GM21360 (cell line): ENCODE results near the gene KLHL1.

Experiments used
- ATAC-seq: cut with Tn5 transposase; IDR thresholded peaks from one replicate; pipeline ENCODE4 v1.9.1; 2021; ENCODE audit warnings: mild to moderate bottlenecking, moderate library complexity; ENCODE audit not compliant: unreplicated experiment

The KLHL1 gene

GRCh38 chr13:70016116-70016515, 92.1 kb downstream of the KLHL1 start:
- ATAC-seq: no peak

- no peak for ATAC-seq
Measured at GRCh38 chr13:70014337-70014736, 93.9 kb downstream of the KLHL1 start.

GRCh38 chr13:69999875-70000274, 108.4 kb downstream of the KLHL1 start:
- no peak for ATAC-seq

- no peak for ATAC-seq
Measured at GRCh38 chr13:69997061-69997460, 111.2 kb downstream of the KLHL1 start.

GRCh38 chr13:69980799-69981198, 127.5 kb downstream of the KLHL1 start:
- ATAC-seq: no peak

GRCh38 chr13:69975496-69975895, 132.8 kb downstream of the KLHL1 start:
- no peak for ATAC-seq

GRCh38 chr13:69970520-69970919, 137.7 kb downstream of the KLHL1 start:
- no peak for ATAC-seq

GRCh38 chr13:69959046-69959445, 149.2 kb downstream of the KLHL1 start:
- no peak for ATAC-seq

GRCh38 chr13:69956839-69957238, 151.4 kb downstream of the KLHL1 start:
- no peak for ATAC-seq

GRCh38 chr13:69956349-69956748, 151.9 kb downstream of the KLHL1 start:
- no peak for ATAC-seq

GRCh38 chr13:69955271-69955670, 153.0 kb downstream of the KLHL1 start:
- ATAC-seq: no peak

GRCh38 chr13:69951412-69951811, 156.8 kb downstream of the KLHL1 start:
- no peak for ATAC-seq

- no peak for ATAC-seq
Measured at GRCh38 chr13:69950160-69950559, 158.1 kb downstream of the KLHL1 start.

GRCh38 chr13:69948016-69948415, 160.2 kb downstream of the KLHL1 start:
- peak; percentile 99 for ATAC-seq

- peak; percentile 34 for ATAC-seq
Measured at GRCh38 chr13:69947582-69947981, 160.7 kb downstream of the KLHL1 start.

GRCh38 chr13:69946511-69946910, 161.7 kb downstream of the KLHL1 start:
- no peak for ATAC-seq

- ATAC-seq: peak; percentile 98
Measured at GRCh38 chr13:69935043-69935442, 173.2 kb downstream of the KLHL1 start.

GRCh38 chr13:69928262-69928661, 180.0 kb downstream of the KLHL1 start:
- ATAC-seq: no peak

GRCh38 chr13:69921156-69921555, 187.1 kb downstream of the KLHL1 start:
- no peak for ATAC-seq

GRCh38 chr13:69912630-69913029, 195.6 kb downstream of the KLHL1 start:
- ATAC-seq: no peak

- no peak for ATAC-seq
Measured at GRCh38 chr13:69910800-69911199, 197.5 kb downstream of the KLHL1 start.

- ATAC-seq: no peak
Measured at GRCh38 chr13:69904784-69905183, 203.5 kb downstream of the KLHL1 start.

GRCh38 chr13:69903081-69903480, 205.2 kb downstream of the KLHL1 start:
- no peak for ATAC-seq

- no peak for ATAC-seq
Measured at GRCh38 chr13:69882451-69882850, 225.8 kb downstream of the KLHL1 start.
